HCT116 (cell line): ENCODE results near the gene PLP1. TPM values are rescaled to one million over a fixed set of nuclear protein-coding genes. Genes with fewer than 3 reads are reported as not detected.

Source experiments
- ATAC-seq: fragments of 200-7000 bp; cut with Tn5 transposase; 2 replicates; pipeline ENCODE4 v1.9.1; 2020; ENCODE audit warnings: mild to moderate bottlenecking, moderate library complexity
- BruUV-seq: library from RNA; stranded (reverse); fragments of 400-500 nt; replicated peaks from 2 replicates; lab custom pipeline; 2021; lab: Mats Ljungman, UMichigan
- CTCF ChIA-PET: fragments of 300-600 bp; sonication (Branson Sonifier 250); formaldehyde crosslinking; loops from one replicate; lab custom pipeline; 2021; ENCODE audit warnings: antibody characterized with exemption; lab: Charles Lee
- POLR2A ChIA-PET: fragments of 300-600, 350-600 bp; sonication (Branson Sonifier 250); formaldehyde crosslinking; loops from one replicate; lab custom pipeline; 2021; ENCODE audit warnings: antibody characterized with exemption; lab: Charles Lee
- RAD21 ChIA-PET, 2 experiments: fragments of 300-600 bp; sonication (Branson Sonifier 250); formaldehyde crosslinking; loops; one replicate each; lab custom pipeline; 2023; ENCODE audit warnings: low total read pairs in 2 of 2; ENCODE audit not compliant: uncharacterized antibody in 2 of 2, unreplicated experiment in 2 of 2, low non-redundant PET in 1 of 2; lab: Charles Lee
- DNase-seq: peaks from one replicate; pipeline ENCODE4 v3.0.0-alpha.2; 2010; ENCODE audit warnings: low read depth, low spot score
- H2AFZ ChIP-seq: fragments of 200-600 bp; shearing (Covaris generic), sonication (generic); 2 replicates; pipeline ENCODE4 v1.6.1; 2017; ENCODE audit warnings: low read depth, mixed run types, mixed read lengths, antibody characterized with exemption, low read length; ENCODE audit not compliant: poor library complexity, severe bottlenecking
- H3K27ac ChIP-seq: 2 replicates; pipeline ENCODE4 v1.5.1; 2012; ENCODE audit warnings: low read depth, low read length
- H3K27me3 ChIP-seq: fragments of 200-600 bp; sonication (generic); 2 replicates; pipeline ENCODE4 v1.6.1; 2016; ENCODE audit warnings: mixed run types, low read length, mixed read lengths; ENCODE audit not compliant: insufficient read depth
- H3K36me3 ChIP-seq, 2 experiments: fragments of 200-500 bp in 1 of 2; fragments of 200-600 bp in 1 of 2; sonication (Bioruptor generic) in 1 of 2; sonication (generic) in 1 of 2; 2 replicates each; pipeline versions ENCODE4 v1.5.1 to v1.6.1; 2014 to 2016; ENCODE audit warnings: low read length in 2 of 2, inconsistent platforms in 1 of 2, mixed read lengths in 1 of 2, mixed run types in 1 of 2; ENCODE audit not compliant: insufficient read depth in 2 of 2, control insufficient read depth in 1 of 2
- H3K4me1 ChIP-seq, 2 experiments: fragments of 200-600 bp in 1 of 2; sonication (generic) in 1 of 2; 2 replicates each; pipeline versions ENCODE4 v1.5.1 to v1.6.1; 2012 to 2017; ENCODE audit warnings: low read length in 2 of 2, inconsistent platforms in 1 of 2, mild to moderate bottlenecking in 1 of 2, mixed read lengths in 1 of 2, mixed run types in 1 of 2, moderate library complexity in 1 of 2; ENCODE audit not compliant: insufficient read depth in 2 of 2, control insufficient read depth in 1 of 2
- H3K4me2 ChIP-seq: fragments of 200-600 bp; sonication (generic); 2 replicates; pipeline ENCODE4 v1.6.1; 2017; ENCODE audit warnings: mixed run types, low read length, mixed read lengths
- H3K4me3 ChIP-seq, 2 experiments: fragments of 200-600 bp in 1 of 2; sonication (generic) in 1 of 2; replicated peaks in 1 of 2; 2 replicates each; pipeline ENCODE4 v1.5.1; 2011 to 2016; ENCODE audit warnings: low read length in 2 of 2, control low read depth in 1 of 2, low read depth in 1 of 2, mild to moderate bottlenecking in 1 of 2, mixed read lengths in 1 of 2, mixed run types in 1 of 2
- H3K79me2 ChIP-seq: fragments of 200-600 bp; sonication (generic); 2 replicates; pipeline ENCODE4 v1.6.1; 2017; ENCODE audit warnings: mild to moderate bottlenecking, mixed run types, low read length, moderate library complexity, mixed read lengths; ENCODE audit not compliant: insufficient read depth
- H3K9ac ChIP-seq: fragments of 200-600 bp; sonication (generic); 2 replicates; pipeline ENCODE4 v1.6.1; 2016; ENCODE audit warnings: low read length, mixed read lengths
- H3K9me2 ChIP-seq: fragments of 200-600 bp; sonication (generic), shearing (Covaris generic); 2 replicates; pipeline ENCODE4 v1.6.1; 2017; ENCODE audit warnings: mixed run types, mild to moderate bottlenecking, moderate library complexity; ENCODE audit not compliant: insufficient read depth
- H3K9me3 ChIP-seq, 2 experiments: fragments of 200-500 bp in 1 of 2; fragments of 200-600 bp in 1 of 2; sonication (Bioruptor generic) in 1 of 2; sonication (generic) in 1 of 2; 2 replicates each; pipeline ENCODE4 v1.6.1; 2014 to 2017; ENCODE audit warnings: low read length in 2 of 2, mixed read lengths in 2 of 2, inconsistent platforms in 1 of 2, low read depth in 1 of 2, mild to moderate bottlenecking in 1 of 2, mixed run types in 1 of 2, moderate library complexity in 1 of 2; ENCODE audit not compliant: control insufficient read depth in 1 of 2, insufficient read depth in 1 of 2
- H4K20me1 ChIP-seq: fragments of 200-600 bp; sonication (generic), shearing (Covaris generic); 2 replicates; pipeline ENCODE4 v1.6.1; 2017; ENCODE audit warnings: mixed run types, mild to moderate bottlenecking, moderate library complexity; ENCODE audit not compliant: insufficient read depth
- ELF1 ChIP-seq: IDR thresholded peaks from 2 replicates; pipeline ENCODE4 v1.6.1; 2012; ENCODE audit warnings: low read depth, borderline replicate concordance
- EZH2phosphoT487 ChIP-seq: fragments of 200-600 bp; IDR thresholded peaks from 2 replicates; pipeline ENCODE4 v1.6.1; 2018; ENCODE audit warnings: antibody characterized with exemption, borderline replicate concordance
- JUND ChIP-seq: IDR thresholded peaks from 2 replicates; pipeline ENCODE4 v1.6.1; 2012
- POLR2A ChIP-seq: IDR thresholded peaks from 2 replicates; pipeline ENCODE4 v1.7.0; 2011; ENCODE audit warnings: borderline replicate concordance; ENCODE audit not compliant: insufficient read depth, insufficient read length; ENCODE audit errors: extremely low read depth
- POLR2AphosphoS5 ChIP-seq: IDR thresholded peaks from 2 replicates; pipeline ENCODE4 v1.6.1; 2011; ENCODE audit warnings: mild to moderate bottlenecking, low read depth, low read length, moderate library complexity
- REST ChIP-seq: IDR thresholded peaks from 2 replicates; pipeline ENCODE4 v1.6.1; 2012; ENCODE audit warnings: low read depth
- SP1 ChIP-seq: IDR thresholded peaks from 2 replicates; pipeline ENCODE4 v1.6.1; 2012; ENCODE audit warnings: low read depth
- SRF ChIP-seq: IDR thresholded peaks from 2 replicates; pipeline ENCODE4 v1.6.1; 2012; ENCODE audit warnings: low read depth
- YY1 ChIP-seq: IDR thresholded peaks from 2 replicates; pipeline ENCODE4 v1.6.1; 2011; ENCODE audit warnings: low read length, low read depth, moderate library complexity, mild to moderate bottlenecking; ENCODE audit not compliant: insufficient replicate concordance; ENCODE audit errors: extremely low read depth
- intact Hi-C: fragments of 100-400 bp; cut with micrococcal nuclease; formaldehyde crosslinking; loops from 2 replicates; pipeline ENCODE4 v1.10.0; 2022
- total RNA-seq: library from RNA; stranded (reverse); gene quantifications from one replicate; pipeline ENCODE4 v1.2.1, GENCODE V29; 2021; ENCODE audit not compliant: unreplicated experiment
- TF ChIP-seq, protein P1 (sequence below): IDR thresholded peaks from 2 replicates; pipeline ENCODE4 v1.6.1; 2012
- TF ChIP-seq, protein P2 (sequence below): IDR thresholded peaks from 2 replicates; pipeline ENCODE4 v1.6.1; 2011; ENCODE audit warnings: mild to moderate bottlenecking, low read length, moderate library complexity; ENCODE audit not compliant: insufficient replicate concordance; ENCODE audit errors: extremely low read depth
- TF ChIP-seq, protein P3 (sequence below), 3 experiments: fragments of 200-600 bp in 1 of 3; sonication (generic) in 1 of 3; IDR thresholded peaks in 2 of 3; conservative IDR thresholded peaks in 1 of 3; 2 replicates each; pipeline ENCODE4 v1.5.1; 2012 to 2017; ENCODE audit warnings: low read depth in 2 of 3, low read length in 2 of 3, antibody characterized with exemption in 1 of 3, borderline replicate concordance in 1 of 3, control low read depth in 1 of 3, mild to moderate bottlenecking in 1 of 3, mixed read lengths in 1 of 3, mixed run types in 1 of 3, moderate library complexity in 1 of 3; ENCODE audit not compliant: insufficient read depth in 1 of 3

Gene PLP1
- total RNA-seq, 1 experiment from 2014 or later = not detected

DNA sequence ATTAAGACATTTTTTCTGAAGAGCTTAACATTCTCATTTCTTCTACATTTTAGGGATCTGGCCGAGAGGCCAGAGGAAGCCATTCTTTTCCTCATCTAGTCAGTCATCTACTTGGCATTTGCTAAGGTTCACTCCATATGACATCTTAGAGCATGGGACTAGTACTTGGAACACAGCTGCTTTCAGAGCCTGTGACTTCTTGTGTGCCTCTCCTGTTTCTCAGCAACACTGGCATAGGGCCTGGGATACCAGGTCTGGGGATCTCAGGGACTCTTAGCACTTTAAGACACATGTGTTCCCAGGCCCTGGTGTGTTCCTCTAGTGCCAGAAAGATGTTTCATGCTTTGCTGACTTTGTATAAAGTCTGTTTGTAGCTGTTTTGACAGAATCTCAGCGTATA, 7.3 kb downstream of the PLP1 start:
- no peaks in the 10 kb centered on the region for H3K79me2 ChIP-seq
- no peaks in the 10 kb centered on the region for H3K9me2 ChIP-seq
- POLR2A ChIA-PET = no interaction called here
- DNase-seq = no peak
- intact Hi-C loops = no loop called here
- H4K20me1 ChIP-seq = no peaks in the 10 kb centered on the region
- no peak overlapping the region for H3K4me2 ChIP-seq
- TF ChIP-seq POLR2AphosphoS5 (no peak), SRF (no peak), REST (no peak), ELF1 (no peak), EZH2phosphoT487 (no peak), JUND (no peak), YY1 (no peak), SP1 (no peak), POLR2A (no peak)
- TF ChIP-seq, protein P1, sequence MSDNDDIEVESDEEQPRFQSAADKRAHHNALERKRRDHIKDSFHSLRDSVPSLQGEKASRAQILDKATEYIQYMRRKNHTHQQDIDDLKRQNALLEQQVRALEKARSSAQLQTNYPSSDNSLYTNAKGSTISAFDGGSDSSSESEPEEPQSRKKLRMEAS = no peak
- TF ChIP-seq, protein P2, sequence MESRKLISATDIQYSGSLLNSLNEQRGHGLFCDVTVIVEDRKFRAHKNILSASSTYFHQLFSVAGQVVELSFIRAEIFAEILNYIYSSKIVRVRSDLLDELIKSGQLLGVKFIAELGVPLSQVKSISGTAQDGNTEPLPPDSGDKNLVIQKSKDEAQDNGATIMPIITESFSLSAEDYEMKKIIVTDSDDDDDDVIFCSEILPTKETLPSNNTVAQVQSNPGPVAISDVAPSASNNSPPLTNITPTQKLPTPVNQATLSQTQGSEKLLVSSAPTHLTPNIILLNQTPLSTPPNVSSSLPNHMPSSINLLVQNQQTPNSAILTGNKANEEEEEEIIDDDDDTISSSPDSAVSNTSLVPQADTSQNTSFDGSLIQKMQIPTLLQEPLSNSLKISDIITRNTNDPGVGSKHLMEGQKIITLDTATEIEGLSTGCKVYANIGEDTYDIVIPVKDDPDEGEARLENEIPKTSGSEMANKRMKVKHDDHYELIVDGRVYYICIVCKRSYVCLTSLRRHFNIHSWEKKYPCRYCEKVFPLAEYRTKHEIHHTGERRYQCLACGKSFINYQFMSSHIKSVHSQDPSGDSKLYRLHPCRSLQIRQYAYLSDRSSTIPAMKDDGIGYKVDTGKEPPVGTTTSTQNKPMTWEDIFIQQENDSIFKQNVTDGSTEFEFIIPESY = no peak
- TF ChIP-seq, protein P3, sequence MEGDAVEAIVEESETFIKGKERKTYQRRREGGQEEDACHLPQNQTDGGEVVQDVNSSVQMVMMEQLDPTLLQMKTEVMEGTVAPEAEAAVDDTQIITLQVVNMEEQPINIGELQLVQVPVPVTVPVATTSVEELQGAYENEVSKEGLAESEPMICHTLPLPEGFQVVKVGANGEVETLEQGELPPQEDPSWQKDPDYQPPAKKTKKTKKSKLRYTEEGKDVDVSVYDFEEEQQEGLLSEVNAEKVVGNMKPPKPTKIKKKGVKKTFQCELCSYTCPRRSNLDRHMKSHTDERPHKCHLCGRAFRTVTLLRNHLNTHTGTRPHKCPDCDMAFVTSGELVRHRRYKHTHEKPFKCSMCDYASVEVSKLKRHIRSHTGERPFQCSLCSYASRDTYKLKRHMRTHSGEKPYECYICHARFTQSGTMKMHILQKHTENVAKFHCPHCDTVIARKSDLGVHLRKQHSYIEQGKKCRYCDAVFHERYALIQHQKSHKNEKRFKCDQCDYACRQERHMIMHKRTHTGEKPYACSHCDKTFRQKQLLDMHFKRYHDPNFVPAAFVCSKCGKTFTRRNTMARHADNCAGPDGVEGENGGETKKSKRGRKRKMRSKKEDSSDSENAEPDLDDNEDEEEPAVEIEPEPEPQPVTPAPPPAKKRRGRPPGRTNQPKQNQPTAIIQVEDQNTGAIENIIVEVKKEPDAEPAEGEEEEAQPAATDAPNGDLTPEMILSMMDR (IDR thresholded peaks at IDR 0.05 in 2 of 3, conservative IDR thresholded peaks at IDR 0.05 in 1 of 3; ENCODE audit: borderline replicate concordance in 1 of 3, insufficient read depth in 1 of 3, low read depth in 2 of 3, low read length in 2 of 3) = no peak
- H3K9me3 ChIP-seq = no peaks in the 10 kb centered on the region
- no peak overlapping the region for H3K27ac ChIP-seq
- CTCF ChIA-PET = no interaction called here
- no peaks in the 10 kb centered on the region for H3K36me3 ChIP-seq
- peaks cover 7% of the 10 kb centered on the region; the same call in 1 of the 2 replicates for H3K27me3 ChIP-seq
- H3K9ac ChIP-seq = no peak overlapping the region
- no peaks in the 10 kb centered on the region for H3K4me1 ChIP-seq
- H2AFZ ChIP-seq = no peak overlapping the region
- no peak for ATAC-seq
- RAD21 ChIA-PET = no interaction called here
- BruUV-seq = no TSS peak
- no peak overlapping the region for H3K4me3 ChIP-seq
